Stimulated activated CD4-positive, alpha-beta T cell treated with anti-CD3 and anti-CD28 coated beads, Interleukin-15, amount 100 ng/mL, for 1 hour (primary cell): ENCODE data around the gene DSC3.

Experiments
- DNase-seq, 2 donors: peaks; one replicate each; pipeline ENCODE4 v3.0.0-alpha.2; 2020; ENCODE audit warnings: low read depth in 1 of 2, low spot score in 1 of 2

The DSC3 gene

GRCh38 chr18:31042406-31043181 is at the start of gene DSC3:
TSS of gene DSC3 (minus strand) at chr18:31042742. CDS start at chr18:31042660, 82 bp downstream.
- DNase-seq: no peak

DNA sequence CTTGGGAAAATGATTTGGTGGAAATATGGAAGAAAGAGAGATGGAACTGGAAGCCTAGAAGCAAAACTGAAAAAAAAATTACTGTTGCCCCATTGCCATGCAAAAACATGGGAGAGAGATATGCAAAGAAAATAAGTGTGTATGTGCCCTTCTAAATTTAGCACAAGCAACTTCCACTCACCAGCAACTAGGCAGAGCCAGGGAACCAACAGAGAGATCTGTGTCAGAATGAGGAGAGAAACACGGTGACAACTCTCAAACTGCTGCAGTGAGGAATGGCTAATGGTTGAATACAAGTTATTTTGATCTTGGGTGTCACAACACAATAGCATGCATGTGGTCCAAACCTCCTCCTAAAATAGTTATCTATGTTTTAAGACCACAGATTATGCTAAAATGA is 48.8 kb upstream of the DSC3 start:
- DNase-seq: no peak

- no peak for DNase-seq
Observed at GRCh38 chr18:31088532-31088931, 46.0 kb upstream of the DSC3 start.

- no peak for DNase-seq
Observed at GRCh38 chr18:31079973-31080372, 37.4 kb upstream of the DSC3 start.

GRCh38 chr18:31077878-31078277 is 35.3 kb upstream of the DSC3 start:
- DNase-seq: no peak

GRCh38 chr18:31072175-31072574 is 29.6 kb upstream of the DSC3 start:
- DNase-seq: no peak

DNA sequence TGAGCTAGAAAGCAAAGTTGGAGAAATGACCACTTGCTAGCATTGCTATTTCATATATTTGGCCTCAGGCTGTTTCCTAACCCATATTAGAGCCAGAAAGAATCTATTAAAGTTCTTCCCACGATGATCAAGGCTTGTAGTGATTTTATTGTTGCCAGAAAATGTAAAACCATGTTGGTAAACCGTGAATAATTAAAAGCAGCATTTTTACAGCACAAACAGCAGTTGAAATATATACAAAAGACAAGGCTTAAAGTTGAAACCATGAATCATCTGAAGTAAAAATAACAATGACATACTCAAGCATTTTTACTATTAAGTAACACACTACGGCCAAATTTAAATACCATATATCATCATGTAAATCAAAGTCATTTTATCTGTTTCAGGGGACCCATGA is 27.7 kb upstream of the DSC3 start:
- no peak for DNase-seq

GRCh38 chr18:31066266-31066665 is 23.7 kb upstream of the DSC3 start:
- DNase-seq: no peak

DNA sequence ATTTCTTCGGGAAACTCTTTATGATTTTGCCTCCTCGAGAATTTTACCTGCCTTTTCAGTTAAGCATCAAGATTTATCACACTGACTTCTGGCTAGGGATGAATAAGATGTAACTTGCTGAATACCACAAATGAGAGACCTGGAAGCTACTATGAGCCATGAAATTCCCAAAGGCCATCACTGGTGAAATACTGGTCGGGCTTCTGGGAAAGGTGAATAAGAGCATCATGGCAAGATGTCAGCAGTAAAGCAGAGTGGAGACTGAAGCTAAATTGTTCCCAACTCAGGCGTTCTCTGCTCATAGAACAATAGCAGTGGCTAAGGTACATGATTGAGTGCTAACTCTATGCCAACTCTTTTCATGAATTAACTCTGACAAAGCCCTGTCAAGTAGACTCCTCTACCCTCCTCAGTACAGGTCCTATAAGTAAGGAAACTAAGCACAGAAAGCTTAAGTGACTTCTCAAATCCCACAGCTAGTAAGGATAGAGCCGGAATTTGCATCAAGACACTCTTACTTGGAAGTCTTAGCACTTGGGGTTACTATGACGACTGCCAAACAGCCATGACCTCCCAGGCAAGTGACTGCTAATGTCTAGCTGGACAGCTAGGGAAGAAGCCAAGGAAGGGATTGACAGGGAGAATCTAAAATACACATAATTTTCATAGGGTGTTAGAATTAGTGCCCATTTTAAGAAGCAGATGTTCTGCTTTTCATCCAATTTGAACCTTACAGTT is 22.7 kb upstream of the DSC3 start:
- DNase-seq: no peak

GRCh38 chr18:31064130-31064529 is 21.6 kb upstream of the DSC3 start:
- DNase-seq: no peak

GRCh38 chr18:31061945-31062344 is 19.4 kb upstream of the DSC3 start:
- no peak for DNase-seq

- no peak for DNase-seq
Observed at GRCh38 chr18:31058897-31059296, 16.4 kb upstream of the DSC3 start.

DNA sequence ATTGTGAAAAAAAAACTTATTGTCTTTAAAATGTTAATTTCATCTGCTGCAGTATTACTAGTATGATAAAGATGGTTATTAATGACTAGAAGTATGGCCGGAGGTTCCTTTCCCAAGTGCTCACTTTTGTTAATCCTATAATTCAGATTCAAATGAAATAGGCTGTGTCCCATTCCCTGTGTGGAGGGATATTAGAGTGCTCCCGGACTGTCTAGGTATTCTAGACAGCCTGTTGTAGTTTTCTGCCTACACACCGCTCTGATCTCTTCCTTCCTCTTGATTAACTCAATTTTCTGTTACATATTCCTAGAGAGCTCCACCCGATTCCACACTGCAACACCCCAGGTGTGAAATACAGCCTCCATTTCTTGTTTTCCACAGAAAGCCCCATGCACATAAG is 15.4 kb upstream of the DSC3 start:
- no peak for DNase-seq

- no peak for DNase-seq
Observed at GRCh38 chr18:31057051-31057450, 14.5 kb upstream of the DSC3 start.

GRCh38 chr18:31056296-31056695 is 13.8 kb upstream of the DSC3 start:
- no peak for DNase-seq

GRCh38 chr18:31050635-31051034 is 8.1 kb upstream of the DSC3 start:
- DNase-seq: no peak

GRCh38 chr18:31049189-31049588 is 6.6 kb upstream of the DSC3 start:
- no peak for DNase-seq

- no peak for DNase-seq
Observed at GRCh38 chr18:31048216-31048615, 5.7 kb upstream of the DSC3 start.

- DNase-seq: no peak
Observed at GRCh38 chr18:31046916-31047315, 4.4 kb upstream of the DSC3 start.

DNA sequence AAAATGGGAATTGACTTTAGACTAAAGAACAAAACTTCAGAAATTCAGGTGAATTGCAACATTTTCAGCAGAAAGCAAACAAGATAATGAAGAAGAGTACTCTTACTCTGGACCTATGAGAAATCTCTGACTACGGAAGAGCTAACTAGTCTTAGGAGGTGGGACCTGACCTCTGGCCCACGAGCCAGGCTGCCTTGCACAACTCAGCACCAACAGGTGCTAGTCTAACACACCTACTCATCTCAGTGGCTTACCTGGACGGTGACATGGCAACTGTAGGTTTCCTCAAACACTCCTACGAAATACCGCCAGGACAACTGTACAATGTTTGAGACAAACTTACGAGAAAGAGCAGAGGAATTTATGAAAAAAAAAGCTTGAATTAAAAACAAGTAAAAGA is 3.1 kb upstream of the DSC3 start:
- DNase-seq: no peak

- DNase-seq: no peak
Observed at GRCh38 chr18:31044926-31045325, 2.4 kb upstream of the DSC3 start.

- no peak for DNase-seq
Observed at GRCh38 chr18:31043709-31044108, 1.2 kb upstream of the DSC3 start.

DNA sequence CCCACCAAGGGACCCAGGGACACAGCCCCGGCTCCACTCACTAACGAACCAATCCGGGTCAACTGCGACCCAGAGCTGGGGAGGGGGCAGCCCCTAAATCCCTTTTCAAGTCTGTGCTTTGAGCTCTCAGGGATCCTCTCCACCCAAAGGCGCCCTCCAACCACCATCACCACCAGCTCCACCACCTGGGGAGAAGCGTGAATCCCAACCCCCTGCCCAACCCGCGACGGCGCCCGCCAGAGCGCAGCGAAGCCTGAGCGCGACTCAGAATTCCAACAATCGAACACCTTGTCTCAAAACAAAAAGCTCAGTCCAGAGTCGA is 497 bp downstream of the DSC3 start:
- no peak for DNase-seq
